Measurements from ENCODE around the gene TCEAL3.
"Not testable (repeated sequence)": the region's sequence is repeated elsewhere in the genome, so short reads cannot be mapped to it uniquely, and the experiment has no call there.

Gene TCEAL3

GRCh38 chrX:103586314-103586646, 21.5 kb upstream of the TCEAL3 start:
- no peak overlapping the region for H2BK15ac ChIP-seq (replicated peaks; ENCODE audit: low read depth)
- no peaks in the 10 kb centered on the region for H3K36me3 ChIP-seq (ENCODE audit: control insufficient read depth, insufficient read depth, low read length)
- no CpG with 5 or more reads among the region's 5 CpGs for WGBS (ENCODE audit: extremely low coverage, insufficient coverage, low lambda C conversion rate)
- H4K5ac ChIP-seq (ENCODE audit: low read length) = no peak overlapping the region
- H2BK120ac ChIP-seq (ENCODE audit: low read depth, low read length) = no peak overlapping the region
- DNase-seq = no peak
- H3K27ac ChIP-seq (ENCODE audit: low read depth, low read length) = no peak overlapping the region
- H2AK5ac ChIP-seq (ENCODE audit: low read length) = no peak overlapping the region
- H2BK5ac ChIP-seq (ENCODE audit: low read length) = no peak overlapping the region
- H3K4me3 ChIP-seq (ENCODE audit: low read length) = peak overlapping the region; percentile 67
- H3K18ac ChIP-seq (ENCODE audit: low read length) = no peak overlapping the region
- H3K79me2 ChIP-seq (ENCODE audit: control insufficient read depth, insufficient read depth, low read length) = no peaks in the 10 kb centered on the region
- H3K9ac ChIP-seq (ENCODE audit: low read length) = peak overlapping the region; percentile 86
- no peaks in the 10 kb centered on the region for H3K4me1 ChIP-seq (ENCODE audit: control insufficient read depth, low read depth, low read length)
- no peak overlapping the region for H4K8ac ChIP-seq (ENCODE audit: low read depth, low read length)
- H3K56ac ChIP-seq (ENCODE audit: low read length) = peak overlapping the region; percentile 89
- no peak overlapping the region for H3K4ac ChIP-seq (ENCODE audit: low read depth, low read length)
- no peak overlapping the region for H3K23ac ChIP-seq (ENCODE audit: low read length)
- H3K4me2 ChIP-seq (ENCODE audit: low read length) = peak overlapping the region; percentile 29
- no peaks in the 10 kb centered on the region for H3K27me3 ChIP-seq (ENCODE audit: insufficient read depth, low read length, poor library complexity)
- no peaks in the 10 kb centered on the region for H3K79me1 ChIP-seq (ENCODE audit: low read length)

GRCh38 chrX:103586659-103587058, 21.1 kb upstream of the TCEAL3 start:
- Histone ChIP-seq H3K79me2 (ENCODE audit: control insufficient read depth, insufficient read depth, low read length) (no peaks in the 10 kb centered on the region), H3K36me3 (ENCODE audit: control insufficient read depth, insufficient read depth, low read length) (no peaks in the 10 kb centered on the region), H2AK5ac (ENCODE audit: low read length) (no peak overlapping the region), H3K79me1 (ENCODE audit: low read length) (no peaks in the 10 kb centered on the region), H3K4ac (ENCODE audit: low read depth, low read length) (no peak overlapping the region), H3K9ac (ENCODE audit: low read length) (no peak overlapping the region), H3K18ac (ENCODE audit: low read length) (no peak overlapping the region), H2BK120ac (ENCODE audit: low read depth, low read length) (no peak overlapping the region), H3K23ac (ENCODE audit: low read length) (no peak overlapping the region), H3K4me2 (ENCODE audit: low read length) (no peak overlapping the region), H4K5ac (ENCODE audit: low read length) (no peak overlapping the region), H4K8ac (ENCODE audit: low read depth, low read length) (no peak overlapping the region), H2BK15ac (replicated peaks; ENCODE audit: low read depth) (no peak overlapping the region), H2BK5ac (ENCODE audit: low read length) (no peak overlapping the region), H3K27ac (ENCODE audit: low read depth, low read length) (no peak overlapping the region), H3K4me3 (ENCODE audit: low read length) (no peak overlapping the region), H3K4me1 (ENCODE audit: control insufficient read depth, low read depth, low read length) (no peaks in the 10 kb centered on the region), H3K27me3 (ENCODE audit: insufficient read depth, low read length, poor library complexity) (no peaks in the 10 kb centered on the region), H3K56ac (ENCODE audit: low read length) (peak overlapping the region; percentile 89)
- WGBS (ENCODE audit: extremely low coverage, insufficient coverage, low lambda C conversion rate) = no CpG with 5 or more reads among the region's 4 CpGs
- DNase-seq = no peak

GRCh38 chrX:103592295-103592694, 15.5 kb upstream of the TCEAL3 start:
- not testable (repeated sequence) for H3K79me1 ChIP-seq (ENCODE audit: low read length); DNase-seq; H3K36me3 ChIP-seq (ENCODE audit: control insufficient read depth, insufficient read depth, low read length); H4K5ac ChIP-seq (ENCODE audit: low read length); H4K8ac ChIP-seq (ENCODE audit: low read depth, low read length); H3K9ac ChIP-seq (ENCODE audit: low read length); H3K27me3 ChIP-seq (ENCODE audit: insufficient read depth, low read length, poor library complexity); H3K56ac ChIP-seq (ENCODE audit: low read length); H3K4me1 ChIP-seq (ENCODE audit: control insufficient read depth, low read depth, low read length); H2BK5ac ChIP-seq (ENCODE audit: low read length); H2BK15ac ChIP-seq (replicated peaks; ENCODE audit: low read depth); H3K18ac ChIP-seq (ENCODE audit: low read length); H3K4me3 ChIP-seq (ENCODE audit: low read length); H2BK120ac ChIP-seq (ENCODE audit: low read depth, low read length); H3K23ac ChIP-seq (ENCODE audit: low read length); H2AK5ac ChIP-seq (ENCODE audit: low read length); H3K79me2 ChIP-seq (ENCODE audit: control insufficient read depth, insufficient read depth, low read length); H3K27ac ChIP-seq (ENCODE audit: low read depth, low read length); H3K4ac ChIP-seq (ENCODE audit: low read depth, low read length); H3K4me2 ChIP-seq (ENCODE audit: low read length)
- WGBS (ENCODE audit: extremely low coverage, insufficient coverage, low lambda C conversion rate) = no CpG with 5 or more reads among the region's 1 CpG

- not testable (repeated sequence) for H3K18ac ChIP-seq (ENCODE audit: low read length); H2BK120ac ChIP-seq (ENCODE audit: low read depth, low read length); H2AK5ac ChIP-seq (ENCODE audit: low read length); H4K8ac ChIP-seq (ENCODE audit: low read depth, low read length); H3K4ac ChIP-seq (ENCODE audit: low read depth, low read length); H3K27ac ChIP-seq (ENCODE audit: low read depth, low read length); H3K36me3 ChIP-seq (ENCODE audit: control insufficient read depth, insufficient read depth, low read length); H3K4me2 ChIP-seq (ENCODE audit: low read length); H3K23ac ChIP-seq (ENCODE audit: low read length); H3K4me1 ChIP-seq (ENCODE audit: control insufficient read depth, low read depth, low read length); H3K4me3 ChIP-seq (ENCODE audit: low read length); H2BK5ac ChIP-seq (ENCODE audit: low read length); DNase-seq; H3K56ac ChIP-seq (ENCODE audit: low read length); H3K9ac ChIP-seq (ENCODE audit: low read length); H3K79me1 ChIP-seq (ENCODE audit: low read length); H4K5ac ChIP-seq (ENCODE audit: low read length); H2BK15ac ChIP-seq (replicated peaks; ENCODE audit: low read depth); H3K79me2 ChIP-seq (ENCODE audit: control insufficient read depth, insufficient read depth, low read length); H3K27me3 ChIP-seq (ENCODE audit: insufficient read depth, low read length, poor library complexity)
- no CpG with 5 or more reads among the region's 6 CpGs for WGBS (ENCODE audit: extremely low coverage, insufficient coverage, low lambda C conversion rate)
Measured at GRCh38 chrX:103595202-103595601, 12.6 kb upstream of the TCEAL3 start.

- Histone ChIP-seq H3K4me1 (ENCODE audit: control insufficient read depth, low read depth, low read length) (no peaks in the 10 kb centered on the region), H3K9ac (ENCODE audit: low read length) (peak overlapping the region; percentile 71), H3K4me3 (ENCODE audit: low read length) (no peak overlapping the region), H3K23ac (ENCODE audit: low read length) (no peak overlapping the region), H3K56ac (ENCODE audit: low read length) (peak overlapping the region; percentile 54), H2BK15ac (replicated peaks; ENCODE audit: low read depth) (no peak overlapping the region), H3K27me3 (ENCODE audit: insufficient read depth, low read length, poor library complexity) (no peaks in the 10 kb centered on the region), H4K8ac (ENCODE audit: low read depth, low read length) (no peak overlapping the region), H3K4me2 (ENCODE audit: low read length) (peak overlapping the region; percentile 36), H2BK5ac (ENCODE audit: low read length) (no peak overlapping the region), H3K79me1 (ENCODE audit: low read length) (no peaks in the 10 kb centered on the region), H4K5ac (ENCODE audit: low read length) (no peak overlapping the region), H3K36me3 (ENCODE audit: control insufficient read depth, insufficient read depth, low read length) (no peaks in the 10 kb centered on the region), H3K18ac (ENCODE audit: low read length) (no peak overlapping the region), H3K27ac (ENCODE audit: low read depth, low read length) (no peak overlapping the region), H2AK5ac (ENCODE audit: low read length) (no peak overlapping the region), H3K79me2 (ENCODE audit: control insufficient read depth, insufficient read depth, low read length) (no peaks in the 10 kb centered on the region), H3K4ac (ENCODE audit: low read depth, low read length) (no peak overlapping the region), H2BK120ac (ENCODE audit: low read depth, low read length) (no peak overlapping the region)
- no peak for DNase-seq
- WGBS (ENCODE audit: extremely low coverage, insufficient coverage, low lambda C conversion rate) = no CpG with 5 or more reads among the region's 21 CpGs
Measured at GRCh38 chrX:103608306-103608963, 672 bp downstream of the TCEAL3 start.

GRCh38 chrX:103610282-103610681, 2.5 kb downstream of the TCEAL3 start:
- no peak overlapping the region for H2BK5ac ChIP-seq (ENCODE audit: low read length)
- H3K79me1 ChIP-seq (ENCODE audit: low read length) = no peaks in the 10 kb centered on the region
- H4K5ac ChIP-seq (ENCODE audit: low read length) = no peak overlapping the region
- no peaks in the 10 kb centered on the region for H3K4me1 ChIP-seq (ENCODE audit: control insufficient read depth, low read depth, low read length)
- no peak overlapping the region for H3K9ac ChIP-seq (ENCODE audit: low read length)
- no peak overlapping the region for H3K4me2 ChIP-seq (ENCODE audit: low read length)
- no peak overlapping the region for H3K27ac ChIP-seq (ENCODE audit: low read depth, low read length)
- no peaks in the 10 kb centered on the region for H3K36me3 ChIP-seq (ENCODE audit: control insufficient read depth, insufficient read depth, low read length)
- no peak overlapping the region for H2BK15ac ChIP-seq (replicated peaks; ENCODE audit: low read depth)
- no peak overlapping the region for H3K18ac ChIP-seq (ENCODE audit: low read length)
- no peak overlapping the region for H3K23ac ChIP-seq (ENCODE audit: low read length)
- H3K4ac ChIP-seq (ENCODE audit: low read depth, low read length) = no peak overlapping the region
- H2BK120ac ChIP-seq (ENCODE audit: low read depth, low read length) = no peak overlapping the region
- no peak overlapping the region for H3K56ac ChIP-seq (ENCODE audit: low read length)
- no peak overlapping the region for H3K4me3 ChIP-seq (ENCODE audit: low read length)
- no peak overlapping the region for H4K8ac ChIP-seq (ENCODE audit: low read depth, low read length)
- H3K27me3 ChIP-seq (ENCODE audit: insufficient read depth, low read length, poor library complexity) = no peaks in the 10 kb centered on the region
- no peak for DNase-seq
- no peak overlapping the region for H2AK5ac ChIP-seq (ENCODE audit: low read length)
- H3K79me2 ChIP-seq (ENCODE audit: control insufficient read depth, insufficient read depth, low read length) = no peaks in the 10 kb centered on the region
- WGBS (ENCODE audit: extremely low coverage, insufficient coverage, low lambda C conversion rate) = no CpG with 5 or more reads among the region's 1 CpG

Measured in mesendoderm (in vitro differentiated cells).